ENCODE results near the gene KIAA0930.

Gene KIAA0930

GRCh38 chr22:45180146-45180679 is 60.5 kb downstream of the KIAA0930 start:
- TF ChIP-seq, protein P1, sequence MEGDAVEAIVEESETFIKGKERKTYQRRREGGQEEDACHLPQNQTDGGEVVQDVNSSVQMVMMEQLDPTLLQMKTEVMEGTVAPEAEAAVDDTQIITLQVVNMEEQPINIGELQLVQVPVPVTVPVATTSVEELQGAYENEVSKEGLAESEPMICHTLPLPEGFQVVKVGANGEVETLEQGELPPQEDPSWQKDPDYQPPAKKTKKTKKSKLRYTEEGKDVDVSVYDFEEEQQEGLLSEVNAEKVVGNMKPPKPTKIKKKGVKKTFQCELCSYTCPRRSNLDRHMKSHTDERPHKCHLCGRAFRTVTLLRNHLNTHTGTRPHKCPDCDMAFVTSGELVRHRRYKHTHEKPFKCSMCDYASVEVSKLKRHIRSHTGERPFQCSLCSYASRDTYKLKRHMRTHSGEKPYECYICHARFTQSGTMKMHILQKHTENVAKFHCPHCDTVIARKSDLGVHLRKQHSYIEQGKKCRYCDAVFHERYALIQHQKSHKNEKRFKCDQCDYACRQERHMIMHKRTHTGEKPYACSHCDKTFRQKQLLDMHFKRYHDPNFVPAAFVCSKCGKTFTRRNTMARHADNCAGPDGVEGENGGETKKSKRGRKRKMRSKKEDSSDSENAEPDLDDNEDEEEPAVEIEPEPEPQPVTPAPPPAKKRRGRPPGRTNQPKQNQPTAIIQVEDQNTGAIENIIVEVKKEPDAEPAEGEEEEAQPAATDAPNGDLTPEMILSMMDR (IDR thresholded peaks at IDR 0.05; ENCODE audit: insufficient read depth, missing control alignments), result no peak
- FAIRE-seq (no peak), DNase-seq (ENCODE audit: insufficient read length, low spot score) (no peak)

- DNase-seq (ENCODE audit: insufficient read length, low spot score) (no peak), FAIRE-seq (no peak)
- TF ChIP-seq, protein P1 (IDR thresholded peaks at IDR 0.05; ENCODE audit: insufficient read depth, missing control alignments), result no peak
Observed at GRCh38 chr22:45179276-45180049, 61.2 kb downstream of the KIAA0930 start.

DNA sequence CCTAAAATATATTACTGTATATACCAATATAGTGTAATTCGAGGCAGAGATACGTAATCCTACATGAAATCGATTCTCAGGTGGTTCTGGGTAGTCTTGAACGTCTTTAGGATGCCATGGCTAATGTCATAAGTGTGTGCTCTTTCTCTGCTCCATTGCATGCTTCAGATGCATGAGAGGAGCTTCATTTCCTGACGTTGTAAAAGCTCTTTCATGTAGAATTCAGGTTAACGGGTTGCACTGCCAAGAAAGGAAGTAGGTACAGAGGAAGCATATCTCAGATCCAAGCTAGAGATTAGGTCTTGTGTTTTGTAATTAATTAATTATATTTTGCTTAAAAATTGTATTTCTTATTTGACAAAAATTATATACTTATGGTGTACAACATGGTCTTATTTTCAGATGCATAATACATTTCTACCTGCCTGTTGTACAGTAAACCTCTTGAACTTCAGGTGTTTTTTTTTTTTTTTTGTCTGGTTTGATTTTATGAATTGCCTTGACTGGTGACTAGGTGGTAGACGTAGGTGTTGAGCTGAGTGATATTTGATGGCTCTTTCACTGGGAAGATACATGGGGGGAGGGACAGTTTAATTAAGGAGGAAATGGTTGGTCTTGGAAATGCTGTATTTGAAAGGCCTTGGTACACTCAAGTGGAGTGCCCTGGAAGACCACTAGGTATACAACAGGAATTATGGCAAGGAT is 67.7 kb downstream of the KIAA0930 start:
- DNase-seq (ENCODE audit: insufficient read length, low spot score) (no peak), FAIRE-seq (no peak)
- TF ChIP-seq, protein P1 (IDR thresholded peaks at IDR 0.05; ENCODE audit: insufficient read depth, missing control alignments), result no peak

DNA sequence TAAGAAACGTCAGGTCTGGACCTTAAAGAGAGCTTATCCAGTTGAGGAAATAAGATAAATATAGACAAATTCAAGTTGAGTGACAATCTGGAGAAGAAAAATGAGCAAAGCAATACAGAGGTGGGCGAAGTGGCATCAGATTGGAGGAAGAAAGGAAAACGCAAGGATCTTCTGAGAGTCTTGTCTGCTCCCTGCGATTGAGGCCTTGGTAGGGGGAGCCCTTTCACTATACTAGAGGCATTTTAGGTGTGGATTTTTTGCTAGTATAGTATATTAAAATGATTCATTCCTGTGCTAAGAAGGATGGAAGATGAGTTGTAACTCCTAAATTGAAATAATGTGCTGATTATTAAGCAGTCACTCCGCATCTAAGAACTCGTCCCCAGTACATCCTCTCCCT is 68.9 kb downstream of the KIAA0930 start:
- no peak for FAIRE-seq
- TF ChIP-seq, protein P1 (IDR thresholded peaks at IDR 0.05; ENCODE audit: insufficient read depth, missing control alignments), result no peak

GRCh38 chr22:45169591-45170466 is 70.9 kb downstream of the KIAA0930 start:
- FAIRE-seq, result no peak
- no peak for DNase-seq (ENCODE audit: insufficient read length, low spot score)
- TF ChIP-seq, protein P1 (IDR thresholded peaks at IDR 0.05; ENCODE audit: insufficient read depth, missing control alignments), result no peak

More for the DNA sequence above, 68.9 kb downstream of the KIAA0930 start:
- DNase-seq (ENCODE audit: insufficient read length, low spot score), result no peak

- TF ChIP-seq, protein P1 (IDR thresholded peaks at IDR 0.05; ENCODE audit: insufficient read depth, missing control alignments), result no peak
- no peak for DNase-seq (ENCODE audit: insufficient read length, low spot score)
- no peak for FAIRE-seq
Observed at GRCh38 chr22:45166932-45167331, 73.8 kb downstream of the KIAA0930 start.
